ENCODE results near the gene VPS52. TPM values are rescaled to one million over a fixed set of nuclear protein-coding genes. Genes with fewer than 3 reads are reported as not detected.

VPS52 gene
- total RNA-seq, 4 donors from 2014 or later = 18.1 to 45.5 (median 31.5) TPM

GRCh38 chr6:33215271-33216116 lies 56.2 kb downstream of the VPS52 start:
- no peak for TF ChIP-seq EP300 (IDR thresholded peaks at IDR 0.05)
- TF ChIP-seq POLR2AphosphoS5 (IDR thresholded peaks at IDR 0.05) = no peak
- TF ChIP-seq, protein P1, sequence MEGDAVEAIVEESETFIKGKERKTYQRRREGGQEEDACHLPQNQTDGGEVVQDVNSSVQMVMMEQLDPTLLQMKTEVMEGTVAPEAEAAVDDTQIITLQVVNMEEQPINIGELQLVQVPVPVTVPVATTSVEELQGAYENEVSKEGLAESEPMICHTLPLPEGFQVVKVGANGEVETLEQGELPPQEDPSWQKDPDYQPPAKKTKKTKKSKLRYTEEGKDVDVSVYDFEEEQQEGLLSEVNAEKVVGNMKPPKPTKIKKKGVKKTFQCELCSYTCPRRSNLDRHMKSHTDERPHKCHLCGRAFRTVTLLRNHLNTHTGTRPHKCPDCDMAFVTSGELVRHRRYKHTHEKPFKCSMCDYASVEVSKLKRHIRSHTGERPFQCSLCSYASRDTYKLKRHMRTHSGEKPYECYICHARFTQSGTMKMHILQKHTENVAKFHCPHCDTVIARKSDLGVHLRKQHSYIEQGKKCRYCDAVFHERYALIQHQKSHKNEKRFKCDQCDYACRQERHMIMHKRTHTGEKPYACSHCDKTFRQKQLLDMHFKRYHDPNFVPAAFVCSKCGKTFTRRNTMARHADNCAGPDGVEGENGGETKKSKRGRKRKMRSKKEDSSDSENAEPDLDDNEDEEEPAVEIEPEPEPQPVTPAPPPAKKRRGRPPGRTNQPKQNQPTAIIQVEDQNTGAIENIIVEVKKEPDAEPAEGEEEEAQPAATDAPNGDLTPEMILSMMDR (IDR thresholded peaks at IDR 0.05) = no peak
- no peak for TF ChIP-seq POLR2A (IDR thresholded peaks at IDR 0.05)
- WGBS, 2 donors (ENCODE audit: low coverage in 1 of 2) = 50 to 57% methylated on average over 1 of the region's 9 CpGs
- H3K36me3 ChIP-seq = peaks cover 0 to 17% of the 10 kb centered on the region in 2 donors
- ATAC-seq = no peak
- H3K27me3 ChIP-seq = peaks cover 14% of the 10 kb centered on the region
- H3K9me3 ChIP-seq = no peaks in the 10 kb centered on the region
- no peak overlapping the region for H3K27ac ChIP-seq
- H3K4me1 ChIP-seq = peaks cover 0 to 23% (median 7%) of the 10 kb centered on the region in 3 donors
- no peak overlapping the region for H3K4me3 ChIP-seq

DNA sequence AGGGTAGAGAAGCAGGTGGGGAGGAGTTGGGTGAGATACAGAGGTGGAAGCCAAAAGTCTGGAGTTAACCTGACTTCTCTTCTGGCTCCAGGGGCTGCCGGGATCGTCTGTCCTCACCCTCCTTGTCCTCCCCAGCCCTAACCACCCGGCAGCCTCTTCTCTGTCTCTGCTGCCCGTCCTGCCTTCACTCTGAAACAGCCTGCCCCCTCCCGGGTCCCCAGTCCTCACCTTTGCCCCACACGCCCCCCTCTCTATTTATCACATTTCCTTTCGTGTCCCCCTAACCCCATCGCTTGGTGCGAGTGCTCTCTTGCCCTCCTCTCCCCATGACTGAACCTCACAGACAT lies 57.7 kb downstream of the VPS52 start:
- ATAC-seq = no peak
- 4% methylated on average over 8 of the region's 9 CpGs; no CpG with 5 or more reads in 1 of the 2 donors for WGBS, 2 donors (ENCODE audit: low coverage in 1 of 2)
- H3K4me1 ChIP-seq = peaks cover 0 to 34% (median 7%) of the 10 kb centered on the region in 3 donors
- no peaks in the 10 kb centered on the region for H3K27me3 ChIP-seq
- no peaks in the 10 kb centered on the region for H3K9me3 ChIP-seq
- peak overlapping the region in 2 of 4 donors; percentile 33 to 65 for H3K27ac ChIP-seq
- no peak for TF ChIP-seq POLR2A (IDR thresholded peaks at IDR 0.05)
- no peak for TF ChIP-seq EP300 (IDR thresholded peaks at IDR 0.05)
- H3K36me3 ChIP-seq = peaks cover 0 to 29% of the 10 kb centered on the region in 2 donors
- H3K4me3 ChIP-seq = peak overlapping the region in 1 of 2 donors; percentile 55

DNA sequence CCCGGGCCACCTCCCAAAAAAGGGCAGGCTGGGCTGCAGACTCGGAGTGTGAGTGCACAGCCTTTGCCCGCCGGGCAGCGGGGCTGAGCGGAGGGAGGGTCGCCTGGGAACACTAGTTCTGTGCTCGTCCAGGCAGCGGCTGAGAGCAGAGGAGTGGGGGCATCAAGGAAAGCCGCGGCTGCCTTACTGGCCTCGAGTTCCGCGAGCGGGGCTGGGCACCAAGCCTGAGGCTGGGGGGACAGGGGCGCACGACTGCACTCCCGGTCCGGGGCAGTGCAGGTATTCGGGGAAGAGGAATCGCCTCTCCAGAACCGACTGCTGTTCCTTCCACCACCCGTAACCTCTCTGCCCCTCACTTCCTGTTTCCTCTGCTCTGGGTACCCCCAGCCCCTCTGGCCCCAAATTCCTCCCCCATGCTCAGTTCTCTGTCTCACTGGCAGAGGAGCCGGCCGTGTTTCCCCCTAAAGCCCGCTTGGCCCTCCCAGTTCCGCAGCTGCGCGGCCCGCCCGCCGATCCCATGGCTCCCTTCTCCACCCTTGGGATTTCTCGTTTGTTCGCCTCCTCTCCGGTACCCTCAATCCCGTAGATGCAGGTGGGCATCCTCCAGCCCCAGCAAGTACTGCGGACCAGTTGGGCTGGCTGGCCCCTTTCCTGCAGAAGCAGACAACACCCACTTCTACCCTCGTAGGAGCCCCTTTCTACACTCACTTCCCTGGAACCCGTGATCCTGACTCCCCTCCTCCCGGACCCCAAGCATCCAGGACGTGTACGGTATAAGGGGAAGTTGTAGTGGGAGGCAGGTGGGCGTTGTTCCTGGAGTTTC lies 58.3 kb downstream of the VPS52 start:
- Histone ChIP-seq H3K4me1 (peaks cover 0 to 39% (median 7%) of the 10 kb centered on the region in 3 donors), H3K27ac (peak overlapping the region in 3 of 4 donors; percentile 11 to 65 (median 35)), H3K27me3 (no peaks in the 10 kb centered on the region), H3K36me3 (peaks cover 0 to 29% of the 10 kb centered on the region in 2 donors), H3K9me3 (no peaks in the 10 kb centered on the region), H3K4me3 (peak overlapping the region; percentile 8 to 55)
- ATAC-seq = peak; percentile 35
- 1% methylated on average over 21 of the region's 43 CpGs; no CpG with 5 or more reads in 1 of the 2 donors for WGBS, 2 donors (ENCODE audit: low coverage in 1 of 2)
- TF ChIP-seq POLR2A (IDR thresholded peaks at IDR 0.05) (peak in 1 of 2 donors; percentile 10), POLR2AphosphoS5 (IDR thresholded peaks at IDR 0.05) (no peak), EP300 (IDR thresholded peaks at IDR 0.05) (no peak)
- TF ChIP-seq, protein P1 (IDR thresholded peaks at IDR 0.05) = no peak

GRCh38 chr6:33212857-33213165 lies 58.9 kb downstream of the VPS52 start:
- Histone ChIP-seq H3K27ac (peak overlapping the region in 2 of 4 donors; percentile 11 to 65), H3K9me3 (no peaks in the 10 kb centered on the region), H3K4me3 (peak overlapping the region; percentile 8 to 55), H3K27me3 (no peaks in the 10 kb centered on the region), H3K36me3 (peaks cover 0 to 29% of the 10 kb centered on the region in 2 donors), H3K4me1 (peaks cover 0 to 41% (median 7%) of the 10 kb centered on the region in 3 donors)
- ATAC-seq = no peak
- TF ChIP-seq EP300 (IDR thresholded peaks at IDR 0.05) = no peak
- TF ChIP-seq, protein P1 (IDR thresholded peaks at IDR 0.05) = no peak
- no peak for TF ChIP-seq POLR2A (IDR thresholded peaks at IDR 0.05)
- no peak for TF ChIP-seq POLR2AphosphoS5 (IDR thresholded peaks at IDR 0.05)
- WGBS, 2 donors (ENCODE audit: low coverage in 1 of 2) = 0 to 8% methylated on average over 4 to 6 of the region's 6 CpGs

DNA sequence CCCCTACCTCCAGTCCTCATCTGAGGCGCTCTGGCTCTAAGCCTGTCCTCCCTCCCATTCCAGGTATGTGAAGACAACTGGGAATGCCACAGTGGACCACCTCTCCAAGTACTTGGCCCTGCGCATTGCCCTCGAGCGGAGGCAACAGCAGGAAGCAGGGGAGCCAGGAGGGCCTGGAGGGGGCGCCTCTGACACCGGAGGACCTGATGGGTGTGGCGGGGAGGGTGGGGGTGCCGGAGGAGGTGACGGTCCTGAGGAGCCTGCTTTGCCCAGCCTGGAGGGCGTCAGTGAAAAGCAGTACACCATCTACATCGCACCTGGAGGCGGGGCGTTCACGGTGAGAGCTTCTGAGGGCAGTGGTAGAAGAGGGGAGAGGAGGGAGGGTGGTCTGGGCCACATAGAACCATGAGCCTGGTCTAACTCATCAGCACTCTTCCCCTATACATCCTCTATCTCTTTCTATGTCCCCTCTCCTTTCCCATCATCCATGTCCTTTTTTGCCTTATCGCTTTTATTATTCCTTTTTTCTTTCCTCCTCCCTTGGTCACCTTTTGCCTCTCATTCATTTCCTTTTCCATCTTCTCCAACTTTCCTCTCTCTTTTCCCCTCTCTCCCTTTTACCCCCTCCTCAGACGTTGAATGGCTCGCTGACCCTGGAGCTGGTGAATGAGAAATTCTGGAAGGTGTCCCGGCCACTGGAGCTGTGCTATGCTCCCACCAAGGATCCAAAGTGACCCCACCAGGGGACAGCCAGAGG lies 59.8 kb downstream of the VPS52 start:
- Histone ChIP-seq H3K4me3 (no peak overlapping the region), H3K4me1 (peaks cover 0 to 51% (median 11%) of the 10 kb centered on the region in 3 donors), H3K9me3 (no peaks in the 10 kb centered on the region), H3K27ac (no peak overlapping the region), H3K36me3 (peaks cover 0 to 29% of the 10 kb centered on the region in 2 donors), H3K27me3 (no peaks in the 10 kb centered on the region)
- TF ChIP-seq, protein P1 (IDR thresholded peaks at IDR 0.05) = no peak
- no peak for TF ChIP-seq POLR2AphosphoS5 (IDR thresholded peaks at IDR 0.05)
- TF ChIP-seq POLR2A (IDR thresholded peaks at IDR 0.05) = no peak
- no peak for TF ChIP-seq EP300 (IDR thresholded peaks at IDR 0.05)
- WGBS, 2 donors (ENCODE audit: low coverage in 1 of 2) = 74 to 80% methylated on average over 7 to 12 of the region's 18 CpGs
- no peak for ATAC-seq
